HepG2 (cell line): ENCODE results near the gene PTGR3. TPM values are rescaled to one million over a fixed set of nuclear protein-coding genes. Genes with fewer than 3 reads are reported as not detected.

ENCODE experiments used
- AGO1 ChIP-seq: fragments of 200-400 bp; formaldehyde crosslinking; IDR thresholded peaks from 2 replicates; pipeline ENCODE4 v1.6.1; 2017; ENCODE audit warnings: mild to moderate bottlenecking, low read depth, low read length, moderate library complexity; ENCODE audit not compliant: poor library complexity, severe bottlenecking
- CHD2 ChIP-seq: IDR thresholded peaks from 2 replicates; pipeline ENCODE4 v1.6.1; 2011; ENCODE audit warnings: low read depth, low read length, improper control_type of control experiment
- DBP ChIP-seq: sonication (generic); formaldehyde crosslinking; IDR thresholded peaks from 2 replicates; pipeline ENCODE4 v1.4.0; 2020; ENCODE audit warnings: missing genetic modification reagents; ENCODE audit errors: not compliant biosample characterization
- GABPB1 ChIP-seq: IDR thresholded peaks from 2 replicates; pipeline ENCODE4 v1.6.1; 2016; ENCODE audit warnings: mild to moderate bottlenecking, missing genetic modification reagents, moderate library complexity, missing compliant biosample characterization
- MIER3 ChIP-seq: IDR thresholded peaks from 2 replicates; pipeline ENCODE4 v1.6.1; 2016; ENCODE audit warnings: missing compliant biosample characterization, borderline replicate concordance
- ZNF407 ChIP-seq: sonication (generic); formaldehyde crosslinking; IDR thresholded peaks from one replicate; pipeline ENCODE4 v1.5.1; 2020; ENCODE audit warnings: mild to moderate bottlenecking, missing genetic modification reagents; ENCODE audit errors: not compliant biosample characterization
- ZNF687 ChIP-seq: sonication (generic); formaldehyde crosslinking; IDR thresholded peaks from 2 replicates; pipeline ENCODE4 v1.5.1; 2020; ENCODE audit warnings: mild to moderate bottlenecking, missing genetic modification reagents, moderate library complexity
- polyA plus RNA-seq, 8 experiments: library from polyadenylated mRNA; depleted of rRNA in 3 of 8; stranded (reverse) in 7 of 8; unstranded in 1 of 8; fragments of >200 nt; fragmentation: Illumina TruSeq in 4 of 8; extraction: Trizol in 4 of 8; gene quantifications; 2 replicates each; pipeline versions ENCODE4 v1.2.1 to v1.2.3, GENCODE V29; 2011 to 2016; ENCODE audit warnings: low read depth in 4 of 8, missing spikeins in 1 of 8, mixed read lengths in 1 of 8; ENCODE audit not compliant: insufficient read depth in 1 of 8
- total RNA-seq, 5 experiments: library from RNA; depleted of rRNA; stranded (reverse); fragments of >200 nt; fragmentation: Illumina TruSeq; extraction: Trizol; gene quantifications; 2 replicates each; pipeline ENCODE4 v1.2.3, GENCODE V29; 2016; ENCODE audit warnings: low read depth in 1 of 5

PTGR3 gene
- total and polyA plus RNA-seq, 2 of the 13 experiments (the other 11 are each of a cell fraction or from before 2014, with no cell fraction given): 11.5 to 25.3 TPM

GRCh38 chr18:75222407-75222806, 13.5 kb upstream of the PTGR3 start (continued):
- no peak for TF ChIP-seq ZNF407 (CRISPR knock-in tag)
- no peak for TF ChIP-seq GABPB1 (CRISPR knock-in tag)
- TF ChIP-seq CHD2: no peak
- no peak for TF ChIP-seq DBP (CRISPR knock-in tag)
- TF ChIP-seq AGO1: no peak
- no peak for TF ChIP-seq ZNF687
- no peak for TF ChIP-seq MIER3
